Upper lobe of left lung (tissue), 6 donors: ENCODE measurements around the gene TMEM169. TPM values are rescaled to one million over a fixed set of nuclear protein-coding genes. Genes with fewer than 3 reads are reported as not detected.
A peak's percentile ranks its signal among the peaks of the same experiment; 100 is the strongest.

ENCODE experiments used
- ATAC-seq, 2 donors: fragments of 200-7000 bp; cut with Tn5 transposase; one replicate each; pipeline ENCODE4 v1.9.1; 2022; ENCODE audit warnings: mild to moderate bottlenecking in 2 of 2, moderate library complexity in 2 of 2; ENCODE audit not compliant: low FRiP score in 2 of 2
- DNase-seq, 2 donors: peaks; one replicate each; pipeline ENCODE4 v3.0.0-alpha.2; 2019 to 2020
- H3K27ac ChIP-seq, 4 donors: fragments of 200-600 bp; sonication (generic); one replicate each; pipeline ENCODE4 v1.5.1; 2016 to 2019
- H3K27me3 ChIP-seq, 4 donors: fragments of 200-600 bp; sonication (generic); one replicate each; pipeline ENCODE4 v1.5.1; 2017 to 2019
- H3K36me3 ChIP-seq, 4 donors: fragments of 200-600 bp; sonication (generic); one replicate each; pipeline ENCODE4 v1.5.1; 2016 to 2019
- H3K4me1 ChIP-seq, 4 donors: fragments of 200-600 bp; sonication (generic); one replicate each; pipeline ENCODE4 v1.5.1; 2018 to 2019
- H3K4me3 ChIP-seq, 4 donors: fragments of 200-600 bp; sonication (generic); one replicate each; pipeline ENCODE4 v1.5.1; 2017 to 2019; ENCODE audit warnings: mild to moderate bottlenecking in 2 of 4, moderate library complexity in 1 of 4
- H3K9me3 ChIP-seq, 4 donors: fragments of 200-600 bp; sonication (generic); one replicate each; pipeline ENCODE4 v1.5.1; 2018 to 2019
- EP300 ChIP-seq, 4 donors: sonication (generic); formaldehyde crosslinking; IDR thresholded peaks; one replicate each; pipeline ENCODE4 v1.5.1; 2017; ENCODE audit warnings: antibody characterized with exemption in 4 of 4, control low read depth in 2 of 4
- POLR2A ChIP-seq, 4 donors: fragments of 450-650 bp; IDR thresholded peaks; one replicate each; pipeline ENCODE4 v1.5.1; 2016 to 2017; ENCODE audit warnings: antibody characterized with exemption in 4 of 4, mild to moderate bottlenecking in 2 of 4
- POLR2AphosphoS5 ChIP-seq, 2 donors: sonication (generic); formaldehyde crosslinking; IDR thresholded peaks; one replicate each; pipeline ENCODE4 v1.5.1; 2017; ENCODE audit warnings: antibody characterized with exemption in 2 of 2
- WGBS, 2 donors: methylation state at CpG; one replicate each; pipeline ENCODE4 v1.1.5; 2017 to 2018; 5-methylcytosine and 5-hydroxymethylcytosine counted together
- total RNA-seq, 6 donors: library from RNA; depleted of rRNA in 4 of 6; stranded (reverse); fragments of >200 nt in 4 of 6; gene quantifications; one replicate each; pipeline versions ENCODE4 v1.1.0 to v1.2.1, GENCODE V29; 2016 to 2021
- TF ChIP-seq, protein P1 (sequence below), 6 experiments: fragments of 450-650 bp in 4 of 6; fragments of 200-600 bp in 2 of 6; sonication (generic) in 2 of 6; IDR thresholded peaks; one replicate each; pipeline ENCODE4 v1.5.1; 2016 to 2019; ENCODE audit warnings: antibody characterized with exemption in 6 of 6
- donor health status: DM: no; HTN: no; CAD: no; lungs with moderate emphysema.
- donor health status: DM: no; HTN: yes; CAD: no; lungs with severe emphysema.

The TMEM169 gene
- total RNA-seq, 6 donors from 2014 or later, result 0.15 to 1.1 (median 0.80) TPM; not detected in 2

DNA sequence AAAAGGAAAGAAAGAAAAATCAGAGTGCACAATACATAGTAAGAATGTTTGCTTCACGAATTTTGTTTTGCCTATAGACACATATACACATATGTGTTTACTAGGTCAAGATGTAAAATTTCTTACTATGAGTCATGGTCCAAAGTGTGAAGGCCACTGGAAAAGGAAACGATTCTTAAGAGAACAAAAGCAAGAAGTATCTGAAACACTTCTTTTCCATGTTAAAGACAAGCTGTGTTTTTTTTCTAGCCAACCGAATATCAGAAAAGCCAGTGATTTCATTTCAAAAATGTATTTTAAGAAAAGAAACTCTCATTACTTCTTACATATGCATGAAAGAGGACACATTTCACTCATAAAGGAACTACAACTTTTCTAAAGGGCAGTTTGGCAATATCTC is 25.0 kb upstream of the TMEM169 start:
- no peaks in the 10 kb centered on the region for H3K27me3 ChIP-seq
- peak overlapping the region in 3 of 4 donors; percentile 72 to 74 (median 73) for H3K27ac ChIP-seq

DNA sequence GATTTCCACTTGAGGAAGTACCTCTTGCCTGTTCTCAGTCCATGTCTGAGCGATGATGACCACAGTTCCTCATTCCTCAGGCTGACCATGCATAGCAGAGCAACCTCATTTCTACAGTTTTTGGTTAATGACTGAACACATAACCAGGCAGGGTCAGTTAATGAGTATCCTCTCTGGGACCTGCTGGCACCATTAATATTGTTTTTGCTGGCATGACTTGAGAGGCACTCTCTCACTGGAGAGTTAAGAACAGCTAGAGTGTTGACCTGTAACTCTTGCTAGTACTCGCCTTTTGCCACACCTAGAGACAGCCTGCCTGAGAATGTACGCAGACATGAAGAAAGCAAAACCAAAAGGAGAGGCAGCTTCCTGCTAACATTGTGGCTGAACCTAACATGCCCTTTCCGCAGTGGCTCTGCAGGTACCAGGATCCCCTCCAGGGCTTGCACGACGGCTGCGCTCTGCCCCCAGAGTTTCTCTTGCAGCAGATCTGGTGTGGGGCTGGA is 24.0 kb upstream of the TMEM169 start:
- Histone ChIP-seq H3K27ac (peak overlapping the region; percentile 72 to 81 (median 74)), H3K36me3 (peaks cover 0 to 5% (median 0%) of the 10 kb centered on the region in 4 donors), H3K9me3 (no peaks in the 10 kb centered on the region), H3K4me1 (peaks cover 5 to 17% (median 10%) of the 10 kb centered on the region in 4 donors), H3K27me3 (no peaks in the 10 kb centered on the region), H3K4me3 (peak overlapping the region in 3 of 4 donors; percentile 13 to 34 (median 30))
- TF ChIP-seq, protein P1, sequence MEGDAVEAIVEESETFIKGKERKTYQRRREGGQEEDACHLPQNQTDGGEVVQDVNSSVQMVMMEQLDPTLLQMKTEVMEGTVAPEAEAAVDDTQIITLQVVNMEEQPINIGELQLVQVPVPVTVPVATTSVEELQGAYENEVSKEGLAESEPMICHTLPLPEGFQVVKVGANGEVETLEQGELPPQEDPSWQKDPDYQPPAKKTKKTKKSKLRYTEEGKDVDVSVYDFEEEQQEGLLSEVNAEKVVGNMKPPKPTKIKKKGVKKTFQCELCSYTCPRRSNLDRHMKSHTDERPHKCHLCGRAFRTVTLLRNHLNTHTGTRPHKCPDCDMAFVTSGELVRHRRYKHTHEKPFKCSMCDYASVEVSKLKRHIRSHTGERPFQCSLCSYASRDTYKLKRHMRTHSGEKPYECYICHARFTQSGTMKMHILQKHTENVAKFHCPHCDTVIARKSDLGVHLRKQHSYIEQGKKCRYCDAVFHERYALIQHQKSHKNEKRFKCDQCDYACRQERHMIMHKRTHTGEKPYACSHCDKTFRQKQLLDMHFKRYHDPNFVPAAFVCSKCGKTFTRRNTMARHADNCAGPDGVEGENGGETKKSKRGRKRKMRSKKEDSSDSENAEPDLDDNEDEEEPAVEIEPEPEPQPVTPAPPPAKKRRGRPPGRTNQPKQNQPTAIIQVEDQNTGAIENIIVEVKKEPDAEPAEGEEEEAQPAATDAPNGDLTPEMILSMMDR (IDR thresholded peaks at IDR 0.05), result no peak
- TF ChIP-seq POLR2A (IDR thresholded peaks at IDR 0.05), result peak in 1 of 4 donors; percentile 39
- peak; percentile 19 to 33 for TF ChIP-seq POLR2AphosphoS5 (IDR thresholded peaks at IDR 0.05)
- TF ChIP-seq EP300 (IDR thresholded peaks at IDR 0.05), result peak in 1 of 4 donors; percentile 28
- ATAC-seq, result peak; percentile 88 to 94
- DNase-seq, result peak; percentile 36 to 73
- WGBS, 2 donors, result 39 to 51% methylated on average over 7 of the region's 7 CpGs

More for the DNA sequence above, 25.0 kb upstream of the TMEM169 start:
- Histone ChIP-seq H3K36me3 (peaks cover 0 to 5% (median 0%) of the 10 kb centered on the region in 4 donors), H3K4me3 (no peak overlapping the region), H3K4me1 (peaks cover 5 to 17% (median 10%) of the 10 kb centered on the region in 4 donors), H3K9me3 (no peaks in the 10 kb centered on the region)
- no peak for ATAC-seq
- TF ChIP-seq POLR2A (IDR thresholded peaks at IDR 0.05), result no peak
- TF ChIP-seq, protein P1 (IDR thresholded peaks at IDR 0.05), result no peak
- 63 to 67% methylated on average over 3 of the region's 3 CpGs for WGBS, 2 donors
- DNase-seq, result no peak

DNA sequence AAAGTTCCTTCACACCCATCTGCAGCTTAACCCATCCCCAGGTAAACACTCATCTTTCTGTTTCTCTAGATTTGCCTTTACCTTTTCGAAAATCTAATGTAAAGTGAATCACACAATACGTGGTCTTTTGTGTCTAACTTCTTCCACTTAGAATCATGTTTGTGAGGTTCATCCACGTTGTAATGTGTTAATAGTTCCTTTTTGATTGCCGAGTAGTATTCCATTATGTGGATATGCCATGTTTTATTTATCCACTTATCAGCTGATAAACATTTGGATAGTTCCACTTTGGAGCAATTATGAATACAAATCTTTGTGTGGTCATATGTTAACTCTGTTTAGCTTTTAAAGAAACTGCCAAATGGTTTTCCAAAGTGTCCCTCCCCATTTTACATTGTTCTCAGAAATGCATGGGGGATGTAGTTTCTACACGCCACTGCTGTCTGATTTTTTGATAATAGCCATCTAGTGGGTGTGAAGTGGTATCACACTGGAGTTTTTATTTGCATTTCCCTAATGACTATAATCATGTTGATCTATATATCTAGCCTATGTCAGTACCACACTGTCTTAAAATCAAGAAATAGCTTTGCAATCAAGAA is 22.4 kb upstream of the TMEM169 start:
- no peak for ATAC-seq
- H3K4me3 ChIP-seq, result no peak overlapping the region
- H3K36me3 ChIP-seq, result peaks cover 0 to 15% (median 2%) of the 10 kb centered on the region in 4 donors
- TF ChIP-seq POLR2AphosphoS5 (IDR thresholded peaks at IDR 0.05), result no peak
- TF ChIP-seq, protein P1 (IDR thresholded peaks at IDR 0.05), result peak in 2 of 6 experiments; percentile 8 to 25
- no peak for DNase-seq
- no peaks in the 10 kb centered on the region for H3K27me3 ChIP-seq
- H3K4me1 ChIP-seq, result peaks cover 5 to 17% (median 10%) of the 10 kb centered on the region in 4 donors
- WGBS, 2 donors, result 92 to 93% methylated on average over 5 of the region's 5 CpGs
- H3K27ac ChIP-seq, result no peak overlapping the region
- H3K9me3 ChIP-seq, result no peaks in the 10 kb centered on the region

- Histone ChIP-seq H3K27me3 (no peaks in the 10 kb centered on the region), H3K27ac (no peak overlapping the region), H3K4me3 (no peak overlapping the region), H3K4me1 (no peaks in the 10 kb centered on the region), H3K9me3 (no peaks in the 10 kb centered on the region), H3K36me3 (peaks cover 0 to 36% (median 7%) of the 10 kb centered on the region in 4 donors)
- ATAC-seq, result no peak
- WGBS, 2 donors, result 75 to 80% methylated on average over 2 of the region's 2 CpGs
- no peak for DNase-seq
- TF ChIP-seq POLR2A (IDR thresholded peaks at IDR 0.05) (no peak), EP300 (IDR thresholded peaks at IDR 0.05) (no peak), POLR2AphosphoS5 (IDR thresholded peaks at IDR 0.05) (no peak)
- TF ChIP-seq, protein P1 (IDR thresholded peaks at IDR 0.05), result no peak
Observed at GRCh38 chr2:216064014-216064630, 17.6 kb upstream of the TMEM169 start.
